ENCODE measurements around the gene EXOC3L4. TPM values are rescaled to one million over a fixed set of nuclear protein-coding genes. Genes with fewer than 3 reads are reported as not detected.
A peak's percentile ranks its signal among the peaks of the same experiment; 100 is the strongest.
"Not testable (repeated sequence)": the region's sequence is repeated elsewhere in the genome, so short reads cannot be mapped to it uniquely, and the experiment has no call there.

Gene EXOC3L4
- total RNA-seq: not detected

DNA sequence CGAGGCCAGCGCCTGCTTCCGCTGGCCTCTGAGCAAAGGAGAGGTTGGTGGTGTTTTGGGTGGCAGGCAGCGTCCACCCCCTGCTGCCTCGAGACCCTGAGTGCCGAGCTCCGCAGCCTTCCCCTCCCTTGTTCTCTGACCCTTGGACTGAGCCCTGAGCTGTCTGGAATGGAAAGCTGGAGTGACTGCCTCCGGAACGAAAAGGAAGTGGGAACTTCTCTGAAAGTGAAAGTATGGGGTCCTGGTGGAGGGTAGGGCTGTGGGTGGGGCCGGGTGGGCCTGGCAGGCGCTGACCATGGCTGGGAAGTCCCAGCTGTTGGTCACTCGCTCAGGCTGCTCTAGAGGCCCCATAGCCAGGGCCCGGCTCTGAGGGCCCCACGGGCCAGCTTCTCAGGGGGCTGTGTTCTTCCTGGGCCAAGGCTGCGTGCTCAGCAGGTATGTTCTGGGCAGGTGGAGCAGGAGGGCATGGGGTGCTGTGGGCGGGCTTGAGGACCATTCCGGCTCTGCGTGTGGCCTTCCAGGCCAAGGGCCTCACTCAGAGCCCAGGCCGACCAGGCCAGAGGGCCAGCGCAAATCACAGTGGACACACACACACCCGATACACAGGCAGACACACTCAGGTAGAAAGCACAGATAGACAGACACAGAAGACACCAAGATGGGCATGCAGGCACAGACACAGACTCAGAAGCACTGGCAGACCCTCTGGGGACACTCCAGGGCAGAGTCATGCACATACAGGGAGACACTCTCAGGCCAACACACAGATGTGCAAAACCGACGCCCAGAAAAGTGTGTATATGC is at the start of gene EXOC3L4:
TSS of gene EXOC3L4 (plus strand) at position 320 of the 804 bp plus-strand sequence. CDS start 5,495 bp downstream, outside the sequence.
- peaks cover 6% of the 10 kb centered on the region for H3K27me3 Mint-ChIP-seq (ENCODE audit: low read depth)
- ATAC-seq: no peak
- no peak for DNase-seq
- no peaks in the 10 kb centered on the region for H3K36me3 Mint-ChIP-seq (ENCODE audit: insufficient read depth)
- H3K9me3 Mint-ChIP-seq: no peaks in the 10 kb centered on the region
- no peak within 1 kb of the TSS for H3K4me3 Mint-ChIP-seq
- H3K4me1 Mint-ChIP-seq (ENCODE audit: low read depth): peaks cover 4% of the 10 kb centered on the region

DNA sequence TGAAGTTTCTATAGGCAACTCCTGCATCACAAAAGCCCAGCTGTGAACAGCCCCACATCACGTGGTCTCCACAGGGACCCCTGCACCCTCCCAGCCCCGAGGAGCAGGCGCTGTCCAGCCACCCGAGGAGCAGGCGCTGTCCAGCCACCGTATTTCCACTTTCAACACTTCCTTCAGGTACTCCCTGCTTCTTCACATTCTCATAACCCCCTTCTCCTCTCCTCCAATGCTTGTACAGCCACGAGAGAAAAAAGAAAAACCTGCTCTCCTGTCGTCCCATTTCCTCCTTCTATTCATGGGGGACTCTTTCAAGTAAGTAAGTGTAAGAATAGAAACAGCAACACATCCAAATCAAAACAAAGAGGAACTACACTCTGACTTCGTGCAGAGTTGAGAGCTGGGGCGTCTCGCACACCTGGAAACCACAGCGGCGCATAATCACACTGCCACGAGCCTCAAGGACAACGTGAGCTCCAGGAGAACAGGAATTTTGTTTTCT is 49.1 kb upstream of the EXOC3L4 start:
- DNase-seq (no peak), ATAC-seq (no peak)
- H3K27me3 Mint-ChIP-seq (ENCODE audit: low read depth): peaks cover 7% of the 10 kb centered on the region
- peaks cover 7% of the 10 kb centered on the region for H3K4me1 Mint-ChIP-seq (ENCODE audit: low read depth)
- peaks cover 2% of the 10 kb centered on the region for H3K36me3 Mint-ChIP-seq (ENCODE audit: insufficient read depth)
- H3K9me3 Mint-ChIP-seq: no peaks in the 10 kb centered on the region
- H3K4me3 Mint-ChIP-seq: peak overlapping the region; percentile 4

DNA sequence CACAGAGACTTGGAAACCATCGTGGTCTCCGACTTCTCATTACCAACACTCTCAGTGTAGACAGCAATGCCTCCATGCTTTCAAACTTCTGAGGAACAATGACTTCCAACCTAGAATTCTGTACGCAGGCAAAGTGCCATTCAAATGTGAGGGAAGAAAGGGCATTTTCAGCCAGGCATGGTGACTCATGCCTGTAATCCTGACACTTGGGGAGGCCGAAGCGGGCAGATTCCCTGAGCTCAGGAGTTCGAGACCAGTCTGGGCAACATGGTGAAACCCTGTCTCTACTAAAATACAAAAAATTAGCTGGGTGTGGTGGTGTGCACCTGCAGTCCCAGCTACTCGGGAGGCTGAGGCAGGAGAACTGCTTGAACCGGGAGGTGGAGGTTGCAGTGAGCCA is 47.1 kb upstream of the EXOC3L4 start:
- H3K4me1 Mint-ChIP-seq (ENCODE audit: low read depth); DNase-seq; H3K27me3 Mint-ChIP-seq (ENCODE audit: low read depth); H3K9me3 Mint-ChIP-seq; H3K4me3 Mint-ChIP-seq; H3K36me3 Mint-ChIP-seq (ENCODE audit: insufficient read depth); ATAC-seq: not testable (repeated sequence)

DNA sequence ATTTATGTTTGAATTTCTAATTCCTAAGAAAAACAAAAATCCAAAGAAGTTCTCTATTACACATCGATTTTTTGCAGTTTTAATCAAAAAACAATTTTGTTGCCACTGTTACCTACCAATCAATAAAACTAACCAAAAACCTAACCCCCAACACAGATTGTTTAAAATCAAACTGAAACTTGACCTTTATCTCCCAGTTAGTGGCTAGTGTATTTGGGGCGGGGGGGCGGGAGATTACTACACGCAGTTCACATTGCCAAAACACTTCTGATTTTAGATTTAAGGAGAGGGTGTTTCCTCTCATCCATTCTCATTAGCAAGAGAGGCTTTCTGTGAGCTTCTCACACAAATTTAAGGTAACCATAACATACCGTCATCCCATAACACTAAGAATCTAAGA is 43.6 kb upstream of the EXOC3L4 start:
- Mint-ChIP-seq H3K4me3 (no peak overlapping the region), H3K27me3 (ENCODE audit: low read depth) (peaks cover 4% of the 10 kb centered on the region), H3K4me1 (ENCODE audit: low read depth) (peaks cover 5% of the 10 kb centered on the region), H3K36me3 (ENCODE audit: insufficient read depth) (peaks cover 2% of the 10 kb centered on the region), H3K9me3 (no peaks in the 10 kb centered on the region)
- ATAC-seq (no peak), DNase-seq (no peak)

DNA sequence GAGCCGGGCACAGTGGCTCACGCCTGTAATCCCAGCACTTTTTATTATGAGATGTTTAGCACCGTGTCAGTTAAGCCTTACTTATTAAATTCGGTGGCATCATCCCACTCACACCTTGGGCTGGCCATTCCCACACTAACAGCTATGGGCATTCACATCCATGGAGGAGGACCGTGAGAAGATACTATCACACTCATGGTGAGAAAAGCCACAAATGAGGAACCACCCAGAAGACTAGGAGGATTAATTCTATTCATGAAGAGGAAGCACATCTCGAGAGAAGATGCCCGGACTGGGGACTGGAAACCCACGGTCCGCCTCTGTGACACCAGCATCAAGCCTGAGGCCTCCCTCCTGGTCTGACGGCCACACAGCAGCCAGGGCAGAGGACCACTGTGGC is 42.1 kb upstream of the EXOC3L4 start:
- ATAC-seq (no peak), DNase-seq (no peak)
- Mint-ChIP-seq H3K4me3 (no peak overlapping the region), H3K4me1 (ENCODE audit: low read depth) (peaks cover 6% of the 10 kb centered on the region), H3K36me3 (ENCODE audit: insufficient read depth) (no peaks in the 10 kb centered on the region), H3K9me3 (no peaks in the 10 kb centered on the region), H3K27me3 (ENCODE audit: low read depth) (peaks cover 8% of the 10 kb centered on the region)

DNA sequence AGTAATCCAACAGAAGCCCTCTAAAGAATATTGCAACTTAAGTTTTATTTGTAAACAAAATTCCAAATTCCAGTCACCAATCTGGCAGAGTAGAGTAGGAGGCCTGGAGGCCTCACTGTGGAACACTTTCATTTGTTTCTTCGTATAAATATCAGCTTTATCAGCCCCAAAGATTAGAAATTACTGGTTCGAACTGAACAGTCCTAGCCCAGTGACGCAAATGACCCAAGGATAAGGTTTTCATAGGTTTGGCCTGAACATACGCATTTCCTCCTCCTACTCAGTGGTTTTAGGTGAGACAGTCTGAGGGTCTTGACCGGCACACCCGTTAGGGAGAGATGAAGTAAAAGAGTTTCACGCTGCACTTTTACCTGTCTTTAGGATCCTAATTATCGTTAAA is 38.8 kb upstream of the EXOC3L4 start:
- Mint-ChIP-seq H3K27me3 (ENCODE audit: low read depth) (peaks cover 24% of the 10 kb centered on the region), H3K4me3 (peak overlapping the region; percentile 68), H3K4me1 (ENCODE audit: low read depth) (peaks cover 11% of the 10 kb centered on the region), H3K9me3 (no peaks in the 10 kb centered on the region), H3K36me3 (ENCODE audit: insufficient read depth) (no peaks in the 10 kb centered on the region)
- DNase-seq (no peak), ATAC-seq (no peak)

DNA sequence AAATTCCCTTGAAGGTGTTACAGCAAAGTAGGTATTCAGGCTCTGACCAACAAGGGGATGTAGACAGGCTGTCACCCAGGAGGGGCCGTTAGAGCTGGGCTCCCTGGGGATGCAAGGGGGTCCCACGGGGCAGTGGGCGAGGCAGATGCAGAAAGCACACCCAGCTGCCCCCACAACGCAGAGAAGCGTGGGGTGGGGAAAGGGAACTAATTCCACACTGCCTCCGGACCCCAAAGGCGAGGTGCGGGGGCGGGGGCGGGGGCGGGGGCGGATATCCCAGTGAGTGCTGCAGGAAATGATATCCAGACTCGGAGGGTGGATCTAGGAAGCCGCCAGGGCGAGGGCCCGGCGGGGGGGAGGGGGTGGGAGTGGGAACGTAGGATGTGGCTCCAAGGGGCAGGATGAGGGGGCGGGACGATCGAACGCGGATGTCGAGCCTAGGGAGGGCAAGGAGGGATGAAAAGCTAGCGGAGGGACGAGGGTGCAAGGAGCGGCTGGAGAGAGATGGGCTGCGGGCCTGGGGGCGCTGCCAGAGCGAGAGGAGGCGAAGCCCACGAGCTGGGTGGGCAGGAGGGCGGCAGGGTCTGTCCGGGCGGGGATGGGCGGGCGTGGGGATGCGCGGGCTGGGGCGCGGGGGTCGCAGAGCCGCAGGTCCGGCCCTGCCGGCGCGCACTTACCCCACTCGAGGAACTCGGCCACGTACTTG is 38.0 kb upstream of the EXOC3L4 start:
- peaks cover 24% of the 10 kb centered on the region for H3K27me3 Mint-ChIP-seq (ENCODE audit: low read depth)
- peaks cover 11% of the 10 kb centered on the region for H3K4me1 Mint-ChIP-seq (ENCODE audit: low read depth)
- ATAC-seq (no peak), DNase-seq (no peak)
- no peaks in the 10 kb centered on the region for H3K36me3 Mint-ChIP-seq (ENCODE audit: insufficient read depth)
- H3K4me3 Mint-ChIP-seq: peak overlapping the region; percentile 68
- no peaks in the 10 kb centered on the region for H3K9me3 Mint-ChIP-seq

DNA sequence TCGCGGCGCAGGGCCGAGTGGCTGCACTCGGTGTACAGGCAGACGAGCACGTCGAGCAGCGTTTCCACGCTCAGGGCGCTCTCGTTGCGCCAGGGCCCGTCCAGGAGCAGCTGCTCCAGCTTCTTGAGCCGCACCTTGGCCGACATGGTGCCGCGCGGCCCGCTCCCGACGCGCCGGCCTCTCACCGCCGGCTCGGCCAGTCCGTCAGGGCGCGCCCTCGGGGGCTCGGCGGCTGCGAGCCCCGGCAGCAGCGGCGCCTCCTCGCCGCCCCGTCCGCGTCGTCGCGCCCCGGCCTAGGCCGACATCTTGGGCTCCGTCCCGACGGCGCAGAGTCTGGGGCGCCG is 37.5 kb upstream of the EXOC3L4 start:
- Mint-ChIP-seq H3K4me1 (ENCODE audit: low read depth) (peaks cover 11% of the 10 kb centered on the region), H3K36me3 (ENCODE audit: insufficient read depth) (no peaks in the 10 kb centered on the region), H3K27me3 (ENCODE audit: low read depth) (peaks cover 24% of the 10 kb centered on the region), H3K9me3 (no peaks in the 10 kb centered on the region), H3K4me3 (no peak overlapping the region)
- no peak for DNase-seq
- peak; percentile 13 to 23 for ATAC-seq

DNA sequence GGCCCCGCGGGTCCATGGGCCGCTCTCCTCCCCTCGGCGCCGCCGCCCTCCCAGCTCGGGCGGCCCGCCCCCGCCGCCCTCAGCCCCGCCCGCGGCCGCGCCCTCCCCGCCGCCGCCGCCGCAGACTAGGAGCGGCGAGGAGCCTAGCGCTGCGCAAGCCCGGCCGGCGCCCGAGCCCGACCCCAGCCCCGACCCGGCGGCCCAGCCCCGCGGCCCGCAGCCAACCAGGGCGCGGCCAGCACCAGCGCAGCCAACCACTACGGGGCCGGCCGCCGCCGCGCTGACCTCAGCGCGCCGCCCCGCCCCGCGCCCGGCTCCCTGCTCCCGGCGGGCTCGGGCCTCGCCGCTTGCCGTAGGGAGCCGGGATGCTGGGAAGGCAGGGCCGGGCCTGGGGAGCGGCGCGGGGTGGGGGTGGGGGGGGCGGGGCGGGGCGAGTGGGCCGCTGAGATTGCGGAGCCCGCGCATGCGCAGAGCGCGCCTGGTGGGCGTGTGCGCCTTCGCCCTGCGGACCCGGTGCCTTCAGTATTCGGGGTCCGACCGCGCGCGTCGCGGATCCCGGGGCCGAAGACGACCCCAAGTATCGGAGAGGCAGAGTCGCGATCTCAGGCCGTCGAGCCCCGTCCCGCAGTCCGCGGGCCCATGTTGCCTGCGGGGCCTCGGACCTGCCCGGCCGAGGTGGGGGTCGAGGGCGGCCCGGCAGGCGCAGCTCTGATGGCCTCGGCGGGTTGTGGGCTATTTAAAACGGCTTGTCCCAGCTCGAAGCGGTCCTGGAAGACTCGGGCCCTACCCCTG is 37.0 kb upstream of the EXOC3L4 start, which contains the start of gene CDC42BPB:
TSS of gene CDC42BPB (minus strand) at position 178 of the 792 bp plus-strand sequence. CDS start 376 bp downstream, outside the sequence.
- peak within 1 kb of the TSS; percentile 64 for H3K4me3 Mint-ChIP-seq
- peaks cover 11% of the 10 kb centered on the region for H3K4me1 Mint-ChIP-seq (ENCODE audit: low read depth)
- peak; percentile 93 to 96 for ATAC-seq
- H3K36me3 Mint-ChIP-seq (ENCODE audit: insufficient read depth): no peaks in the 10 kb centered on the region
- DNase-seq: peak; percentile 42
- peaks cover 24% of the 10 kb centered on the region for H3K27me3 Mint-ChIP-seq (ENCODE audit: low read depth)
- H3K9me3 Mint-ChIP-seq: no peaks in the 10 kb centered on the region

DNA sequence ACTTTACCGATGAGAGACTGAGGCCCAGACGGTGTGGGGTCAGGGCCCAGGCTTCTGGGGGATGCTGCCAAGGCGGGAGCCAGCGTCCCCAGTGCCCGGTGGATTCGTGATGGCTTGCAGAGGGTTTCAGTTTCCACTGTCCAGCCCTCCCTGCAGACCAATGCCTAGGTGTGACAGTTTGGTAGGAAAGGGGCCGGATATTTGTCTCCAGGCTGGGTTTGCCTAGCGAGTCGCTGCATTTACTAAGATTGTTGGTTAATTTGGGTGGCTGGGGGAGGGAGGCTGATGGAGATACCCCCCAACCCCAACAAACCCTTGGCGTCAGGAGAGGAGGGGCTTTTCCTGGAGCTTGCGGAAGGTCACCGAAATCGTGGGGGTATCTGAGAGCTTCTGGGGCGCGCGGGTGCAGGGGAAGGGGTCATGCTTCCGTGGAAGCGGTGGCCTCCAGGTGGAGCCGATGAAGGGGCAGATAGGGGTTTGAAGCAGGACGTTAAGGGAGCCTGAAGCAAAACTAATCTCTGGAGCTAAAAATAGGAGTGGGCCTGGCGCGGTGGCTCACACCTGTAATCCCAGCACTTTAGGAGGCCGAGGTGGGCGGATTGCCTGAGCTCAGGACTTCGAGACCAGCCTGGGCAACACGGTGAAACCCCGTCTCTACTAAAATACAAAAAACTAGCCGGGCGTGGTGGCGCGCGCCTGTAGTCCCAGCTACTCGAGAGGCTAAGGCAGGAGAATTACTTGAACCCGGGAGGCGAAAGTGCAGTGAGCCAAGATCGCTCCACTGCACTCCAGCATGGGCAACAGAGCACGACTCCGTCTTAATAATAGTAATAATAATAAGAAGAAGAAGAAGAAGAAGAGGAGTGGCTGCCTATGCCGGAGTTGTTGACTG is 36.1 kb upstream of the EXOC3L4 start:
- peak overlapping the region; percentile 52 for H3K4me3 Mint-ChIP-seq
- H3K4me1 Mint-ChIP-seq (ENCODE audit: low read depth): peaks cover 11% of the 10 kb centered on the region
- no peaks in the 10 kb centered on the region for H3K36me3 Mint-ChIP-seq (ENCODE audit: insufficient read depth)
- no peak for DNase-seq
- H3K9me3 Mint-ChIP-seq: no peaks in the 10 kb centered on the region
- ATAC-seq: no peak
- H3K27me3 Mint-ChIP-seq (ENCODE audit: low read depth): peaks cover 24% of the 10 kb centered on the region

DNA sequence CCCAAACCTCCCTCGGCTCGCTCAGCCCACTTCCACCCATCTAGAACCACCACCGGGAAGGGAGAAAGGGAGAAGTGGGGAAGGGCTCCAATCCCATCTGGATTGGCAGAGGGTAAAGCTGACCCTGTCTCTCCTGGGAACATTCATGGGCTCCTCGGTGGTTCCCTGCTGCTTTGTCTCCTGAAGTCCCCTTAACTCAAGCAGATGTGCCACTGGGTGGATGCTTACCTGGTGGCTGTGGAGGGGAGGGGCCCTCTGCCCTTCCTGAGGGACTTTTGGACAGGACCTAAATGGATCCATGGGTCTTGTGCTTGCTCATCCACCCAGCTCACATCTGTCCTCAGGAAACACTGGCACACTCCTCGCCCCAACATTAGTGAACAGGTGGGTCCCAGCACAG is 35.0 kb upstream of the EXOC3L4 start:
- Mint-ChIP-seq H3K36me3 (ENCODE audit: insufficient read depth) (no peaks in the 10 kb centered on the region), H3K4me1 (ENCODE audit: low read depth) (peaks cover 10% of the 10 kb centered on the region), H3K27me3 (ENCODE audit: low read depth) (peaks cover 24% of the 10 kb centered on the region), H3K9me3 (no peaks in the 10 kb centered on the region), H3K4me3 (no peak overlapping the region)
- DNase-seq (no peak), ATAC-seq (no peak)

DNA sequence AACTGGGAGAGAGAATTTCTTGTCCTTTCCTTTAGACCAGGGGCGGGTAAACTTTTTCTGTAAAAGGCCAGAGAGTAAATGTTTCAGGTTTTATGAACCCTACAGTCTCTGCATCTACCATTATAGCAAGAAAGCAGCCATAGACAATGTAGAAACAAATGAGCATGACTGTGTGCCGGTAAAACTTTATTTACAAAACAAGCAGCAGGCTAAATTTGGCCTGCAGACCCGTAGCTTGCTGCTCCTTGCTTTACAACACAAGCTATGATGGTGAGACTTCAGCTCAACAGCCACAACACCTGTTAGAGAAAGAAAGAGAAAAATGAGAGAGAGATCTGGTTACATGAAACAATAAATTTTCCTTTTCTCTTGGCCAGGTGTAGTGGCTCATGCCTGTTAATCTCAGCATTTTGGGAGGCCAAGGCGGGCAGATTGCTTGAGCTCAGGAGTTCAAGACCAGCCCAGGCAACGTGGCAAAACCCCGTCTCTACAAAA is 33.0 kb upstream of the EXOC3L4 start:
- H3K9me3 Mint-ChIP-seq: no peaks in the 10 kb centered on the region
- H3K4me1 Mint-ChIP-seq (ENCODE audit: low read depth): peaks cover 4% of the 10 kb centered on the region
- H3K27me3 Mint-ChIP-seq (ENCODE audit: low read depth): peaks cover 20% of the 10 kb centered on the region
- ATAC-seq (no peak), DNase-seq (no peak)
- H3K4me3 Mint-ChIP-seq: no peak overlapping the region
- no peaks in the 10 kb centered on the region for H3K36me3 Mint-ChIP-seq (ENCODE audit: insufficient read depth)

DNA sequence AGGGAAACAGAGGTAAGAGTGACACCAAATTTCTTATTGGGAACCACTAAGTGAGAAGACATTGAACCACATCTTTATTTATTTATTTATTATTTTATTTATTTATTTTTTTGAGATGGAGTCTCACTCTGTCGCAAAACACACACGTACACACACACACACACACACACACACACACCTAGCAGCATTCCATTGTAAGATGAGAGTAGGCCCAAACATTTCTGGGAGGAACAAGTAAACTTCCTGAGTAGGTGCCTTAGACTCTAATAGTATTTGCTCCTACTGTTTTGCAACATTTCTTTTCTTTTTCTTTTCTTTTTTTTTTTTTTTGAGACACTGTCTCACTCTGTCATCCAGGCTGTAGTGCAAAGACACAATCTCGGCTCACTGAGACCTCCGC is 30.1 kb upstream of the EXOC3L4 start:
- no peaks in the 10 kb centered on the region for H3K36me3 Mint-ChIP-seq (ENCODE audit: insufficient read depth)
- ATAC-seq (no peak), DNase-seq (no peak)
- H3K4me3 Mint-ChIP-seq: no peak overlapping the region
- no peaks in the 10 kb centered on the region for H3K4me1 Mint-ChIP-seq (ENCODE audit: low read depth)
- H3K27me3 Mint-ChIP-seq (ENCODE audit: low read depth): peaks cover 19% of the 10 kb centered on the region
- no peaks in the 10 kb centered on the region for H3K9me3 Mint-ChIP-seq

All from activated T-cell treated with anti-CD3 and anti-CD28 coated beads, Interleukin-2, amount 50 U/mL, for 4 hours (primary cell).